Chondrocyte (in vitro differentiated cells): ENCODE data around the gene LIAS. TPM values are rescaled to one million over a fixed set of nuclear protein-coding genes. Genes with fewer than 3 reads are reported as not detected.

ENCODE experiments used
- DNase-seq: peaks from one replicate; pipeline ENCODE4 v3.0.0; 2021; ENCODE audit warnings: mixed read lengths, low spot score
- H3K27ac Mint-ChIP-seq: one replicate; pipeline ENCODE4 v1.8.0; 2021; ENCODE audit warnings: mild to moderate bottlenecking, moderate library complexity, mixed read lengths; ENCODE audit not compliant: unreplicated experiment
- H3K27me3 Mint-ChIP-seq: 2 replicates; pipeline ENCODE4 v1.8.0; 2021; ENCODE audit warnings: low read depth, mixed read lengths
- H3K36me3 Mint-ChIP-seq: 2 replicates; pipeline ENCODE4 v1.8.0; 2021; ENCODE audit warnings: low read depth, mixed read lengths
- H3K4me1 Mint-ChIP-seq: 2 replicates; pipeline ENCODE4 v1.8.0; 2021; ENCODE audit warnings: low read depth, mild to moderate bottlenecking, mixed read lengths
- H3K4me3 Mint-ChIP-seq: one replicate; pipeline ENCODE4 v1.8.0; 2021; ENCODE audit warnings: mild to moderate bottlenecking, moderate library complexity, mixed read lengths; ENCODE audit not compliant: unreplicated experiment
- H3K9me3 Mint-ChIP-seq: 2 replicates; pipeline ENCODE4 v1.8.0; 2021; ENCODE audit warnings: low read depth, mixed read lengths
- total RNA-seq: library from RNA; stranded (reverse); gene quantifications from 3 replicates; pipeline ENCODE4 v1.2.1, GENCODE V29; 2021
- TF ChIP-seq, protein P1 (sequence below): fragments of 200-600 bp; sonication (generic); IDR thresholded peaks from 2 replicates; pipeline ENCODE4 v1.5.0; 2021; ENCODE audit warnings: antibody characterized with exemption, mild to moderate bottlenecking, moderate library complexity

Gene LIAS
- total RNA-seq, 1 donor from 2014 or later = 6.8 TPM

DNA sequence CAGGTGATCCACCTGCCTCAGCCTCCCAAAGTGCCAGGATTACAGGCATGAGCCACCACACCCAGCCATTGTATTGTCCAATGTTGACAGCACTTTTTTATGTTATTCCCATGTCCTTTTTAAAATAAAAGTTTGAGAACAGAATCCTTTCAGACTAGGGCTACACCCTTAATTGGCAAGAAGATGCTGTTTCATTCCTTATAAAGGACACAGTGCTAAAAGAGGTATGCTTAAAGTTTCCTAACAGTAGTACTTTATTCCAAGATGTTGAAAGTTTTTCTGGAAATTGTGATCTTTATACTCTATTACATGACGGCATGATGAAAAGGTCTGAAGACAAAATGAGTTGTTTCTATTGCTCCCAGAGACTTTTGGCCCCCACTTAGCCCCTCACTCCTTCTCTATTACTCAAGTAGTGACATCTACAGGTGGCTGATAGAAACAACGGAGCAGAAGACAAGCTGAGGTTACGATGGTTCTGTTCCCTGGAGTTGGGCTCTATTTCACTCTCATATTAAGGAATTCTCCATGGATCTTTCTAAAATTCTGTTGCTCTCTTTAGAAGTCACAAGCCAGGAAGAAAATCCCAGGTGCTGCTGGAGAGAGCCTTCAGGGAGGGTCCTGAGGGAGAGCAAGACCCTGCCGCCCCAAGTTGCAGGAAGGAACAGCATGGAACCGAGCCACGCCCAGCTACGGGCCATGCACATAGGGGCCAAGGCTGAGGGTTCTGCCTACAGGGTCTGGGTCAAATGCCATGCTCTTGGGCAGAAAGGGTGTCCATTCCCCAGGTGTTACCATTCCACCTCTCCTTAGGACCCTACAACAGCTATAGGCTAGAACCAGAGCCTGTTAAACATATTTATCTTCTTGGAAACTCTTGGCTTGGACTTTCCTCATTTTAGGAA, 22.9 kb upstream of the LIAS start:
- DNase-seq = no peak
- Mint-ChIP-seq H3K4me1 (no peaks in the 10 kb centered on the region), H3K27me3 (peaks cover 16% of the 10 kb centered on the region)

DNA sequence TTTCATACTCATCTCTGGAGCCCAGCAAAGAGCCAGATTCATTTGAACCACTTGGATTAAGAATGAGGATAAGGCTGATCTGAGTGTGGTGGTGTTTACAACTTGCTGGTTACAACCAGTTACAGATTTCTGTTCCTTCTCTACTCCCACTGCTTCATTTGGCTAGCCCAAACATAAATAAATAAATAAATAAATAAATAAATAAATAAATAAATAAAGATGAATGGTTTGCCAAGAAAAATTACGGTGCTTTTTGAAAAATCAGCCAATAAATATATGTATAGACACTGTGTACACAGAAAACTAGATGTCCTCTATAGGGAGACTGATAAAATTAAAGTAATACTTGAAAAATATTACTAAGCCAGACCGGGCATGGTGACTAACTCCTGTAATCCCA, 17.3 kb upstream of the LIAS start:
- no peak overlapping the region for H3K27ac Mint-ChIP-seq
- H3K9me3 Mint-ChIP-seq = no peaks in the 10 kb centered on the region
- H3K27me3 Mint-ChIP-seq = peaks cover 16% of the 10 kb centered on the region
- no peak for DNase-seq
- H3K4me3 Mint-ChIP-seq = no peak overlapping the region
- H3K36me3 Mint-ChIP-seq = no peaks in the 10 kb centered on the region
- TF ChIP-seq, protein P1, sequence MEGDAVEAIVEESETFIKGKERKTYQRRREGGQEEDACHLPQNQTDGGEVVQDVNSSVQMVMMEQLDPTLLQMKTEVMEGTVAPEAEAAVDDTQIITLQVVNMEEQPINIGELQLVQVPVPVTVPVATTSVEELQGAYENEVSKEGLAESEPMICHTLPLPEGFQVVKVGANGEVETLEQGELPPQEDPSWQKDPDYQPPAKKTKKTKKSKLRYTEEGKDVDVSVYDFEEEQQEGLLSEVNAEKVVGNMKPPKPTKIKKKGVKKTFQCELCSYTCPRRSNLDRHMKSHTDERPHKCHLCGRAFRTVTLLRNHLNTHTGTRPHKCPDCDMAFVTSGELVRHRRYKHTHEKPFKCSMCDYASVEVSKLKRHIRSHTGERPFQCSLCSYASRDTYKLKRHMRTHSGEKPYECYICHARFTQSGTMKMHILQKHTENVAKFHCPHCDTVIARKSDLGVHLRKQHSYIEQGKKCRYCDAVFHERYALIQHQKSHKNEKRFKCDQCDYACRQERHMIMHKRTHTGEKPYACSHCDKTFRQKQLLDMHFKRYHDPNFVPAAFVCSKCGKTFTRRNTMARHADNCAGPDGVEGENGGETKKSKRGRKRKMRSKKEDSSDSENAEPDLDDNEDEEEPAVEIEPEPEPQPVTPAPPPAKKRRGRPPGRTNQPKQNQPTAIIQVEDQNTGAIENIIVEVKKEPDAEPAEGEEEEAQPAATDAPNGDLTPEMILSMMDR = no peak
- H3K4me1 Mint-ChIP-seq = no peaks in the 10 kb centered on the region

More for the DNA sequence above, 22.9 kb upstream of the LIAS start:
- Mint-ChIP-seq H3K27ac (no peak overlapping the region), H3K36me3 (no peaks in the 10 kb centered on the region), H3K4me3 (no peak overlapping the region), H3K9me3 (no peaks in the 10 kb centered on the region)
- TF ChIP-seq, protein P1 = peak; percentile 71

DNA sequence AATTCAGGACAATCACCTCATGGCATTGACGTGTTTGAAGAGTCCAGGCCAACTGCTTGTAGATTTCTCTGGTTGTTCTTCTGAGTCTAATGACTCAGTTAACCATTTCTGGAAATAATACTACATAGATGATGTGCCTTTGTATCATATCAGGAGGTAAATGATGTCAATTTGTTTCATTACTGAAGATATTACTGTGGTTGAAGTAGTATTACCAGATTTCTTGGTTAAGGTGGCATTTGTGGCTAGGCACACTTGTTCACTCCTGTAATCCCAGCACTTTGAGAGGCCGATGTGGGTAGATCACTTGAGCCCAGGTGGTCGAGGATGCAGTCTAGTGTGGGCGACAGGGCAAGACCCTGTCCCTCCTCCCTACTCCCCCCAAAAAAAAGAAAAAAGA, 15.9 kb upstream of the LIAS start:
- H3K4me1 Mint-ChIP-seq = no peaks in the 10 kb centered on the region
- H3K27ac Mint-ChIP-seq = no peak overlapping the region
- H3K36me3 Mint-ChIP-seq = no peaks in the 10 kb centered on the region
- H3K4me3 Mint-ChIP-seq = no peak overlapping the region
- H3K27me3 Mint-ChIP-seq = peaks cover 9% of the 10 kb centered on the region
- no peaks in the 10 kb centered on the region for H3K9me3 Mint-ChIP-seq
- TF ChIP-seq, protein P1 = no peak
- DNase-seq = no peak

DNA sequence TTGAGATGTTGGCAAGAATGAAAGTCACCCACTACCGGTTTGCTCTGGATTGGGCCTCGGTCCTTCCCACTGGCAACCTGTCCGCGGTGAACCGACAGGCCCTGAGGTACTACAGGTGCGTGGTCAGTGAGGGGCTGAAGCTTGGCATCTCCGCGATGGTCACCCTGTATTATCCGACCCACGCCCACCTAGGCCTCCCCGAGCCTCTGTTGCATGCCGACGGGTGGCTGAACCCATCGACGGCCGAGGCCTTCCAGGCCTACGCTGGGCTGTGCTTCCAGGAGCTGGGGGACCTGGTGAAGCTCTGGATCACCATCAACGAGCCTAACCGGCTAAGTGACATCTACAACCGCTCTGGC, 12.4 kb upstream of the LIAS start:
- H3K27ac Mint-ChIP-seq = no peak overlapping the region
- no peaks in the 10 kb centered on the region for H3K4me1 Mint-ChIP-seq
- H3K36me3 Mint-ChIP-seq = peaks cover 6% of the 10 kb centered on the region
- DNase-seq = peak; percentile 87
- TF ChIP-seq, protein P1 = no peak
- no peak overlapping the region for H3K4me3 Mint-ChIP-seq
- H3K27me3 Mint-ChIP-seq = no peaks in the 10 kb centered on the region
- no peaks in the 10 kb centered on the region for H3K9me3 Mint-ChIP-seq

DNA sequence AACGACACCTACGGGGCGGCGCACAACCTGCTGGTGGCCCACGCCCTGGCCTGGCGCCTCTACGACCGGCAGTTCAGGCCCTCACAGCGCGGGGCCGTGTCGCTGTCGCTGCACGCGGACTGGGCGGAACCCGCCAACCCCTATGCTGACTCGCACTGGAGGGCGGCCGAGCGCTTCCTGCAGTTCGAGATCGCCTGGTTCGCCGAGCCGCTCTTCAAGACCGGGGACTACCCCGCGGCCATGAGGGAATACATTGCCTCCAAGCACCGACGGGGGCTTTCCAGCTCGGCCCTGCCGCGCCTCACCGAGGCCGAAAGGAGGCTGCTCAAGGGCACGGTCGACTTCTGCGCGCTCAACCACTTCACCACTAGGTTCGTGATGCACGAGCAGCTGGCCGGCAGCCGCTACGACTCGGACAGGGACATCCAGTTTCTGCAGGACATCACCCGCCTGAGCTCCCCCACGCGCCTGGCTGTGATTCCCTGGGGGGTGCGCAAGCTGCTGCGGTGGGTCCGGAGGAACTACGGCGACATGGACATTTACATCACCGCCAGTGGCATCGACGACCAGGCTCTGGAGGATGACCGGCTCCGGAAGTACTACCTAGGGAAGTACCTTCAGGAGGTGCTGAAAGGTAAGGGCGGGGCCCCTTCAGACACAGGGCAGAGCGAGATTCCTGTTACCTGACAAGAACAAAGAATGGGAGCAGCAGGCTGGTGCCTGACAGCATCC, 11.8 kb upstream of the LIAS start:
- Mint-ChIP-seq H3K4me3 (no peak overlapping the region), H3K27ac (no peak overlapping the region), H3K4me1 (no peaks in the 10 kb centered on the region)

More for the DNA sequence above, 11.8 kb upstream of the LIAS start:
- H3K27me3 Mint-ChIP-seq = no peaks in the 10 kb centered on the region
- H3K9me3 Mint-ChIP-seq = no peaks in the 10 kb centered on the region
- DNase-seq = peak; percentile 90
- H3K36me3 Mint-ChIP-seq = peaks cover 9% of the 10 kb centered on the region
- TF ChIP-seq, protein P1 = no peak
